Activated T-helper 9 cell treated with anti-CD3 and anti-CD28 coated beads, Interleukin-2, amount 50 U/mL, for 16 hours (primary cell): ENCODE results near the gene ZIK1.
A peak's percentile ranks its signal among the peaks of the same experiment; 100 is the strongest.

Experiments
- DNase-seq: peaks from one replicate; pipeline ENCODE4 v3.0.0-alpha.2; 2020; ENCODE audit warnings: low read depth

The ZIK1 gene

DNA sequence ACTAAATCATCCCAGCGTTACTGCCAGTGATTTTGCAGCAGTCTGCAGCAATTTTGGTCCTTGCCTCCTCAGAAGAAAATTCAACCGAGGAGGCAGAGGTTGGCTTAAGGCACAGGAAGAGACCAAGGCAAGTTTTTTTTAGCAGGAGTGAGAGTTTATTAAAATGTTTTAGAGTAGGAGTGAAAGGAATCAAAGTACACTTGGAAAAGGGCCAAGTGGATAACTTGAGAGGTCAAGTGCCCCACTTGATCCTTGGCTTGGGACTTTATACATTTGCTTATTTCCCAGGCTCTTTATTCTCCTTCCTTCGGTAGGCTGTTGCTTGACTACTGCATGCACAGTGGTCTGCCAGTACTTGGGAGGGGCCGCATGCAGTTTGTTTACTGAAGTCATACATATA lies 27.2 kb downstream of the ZIK1 start:
- no peak for DNase-seq

DNA sequence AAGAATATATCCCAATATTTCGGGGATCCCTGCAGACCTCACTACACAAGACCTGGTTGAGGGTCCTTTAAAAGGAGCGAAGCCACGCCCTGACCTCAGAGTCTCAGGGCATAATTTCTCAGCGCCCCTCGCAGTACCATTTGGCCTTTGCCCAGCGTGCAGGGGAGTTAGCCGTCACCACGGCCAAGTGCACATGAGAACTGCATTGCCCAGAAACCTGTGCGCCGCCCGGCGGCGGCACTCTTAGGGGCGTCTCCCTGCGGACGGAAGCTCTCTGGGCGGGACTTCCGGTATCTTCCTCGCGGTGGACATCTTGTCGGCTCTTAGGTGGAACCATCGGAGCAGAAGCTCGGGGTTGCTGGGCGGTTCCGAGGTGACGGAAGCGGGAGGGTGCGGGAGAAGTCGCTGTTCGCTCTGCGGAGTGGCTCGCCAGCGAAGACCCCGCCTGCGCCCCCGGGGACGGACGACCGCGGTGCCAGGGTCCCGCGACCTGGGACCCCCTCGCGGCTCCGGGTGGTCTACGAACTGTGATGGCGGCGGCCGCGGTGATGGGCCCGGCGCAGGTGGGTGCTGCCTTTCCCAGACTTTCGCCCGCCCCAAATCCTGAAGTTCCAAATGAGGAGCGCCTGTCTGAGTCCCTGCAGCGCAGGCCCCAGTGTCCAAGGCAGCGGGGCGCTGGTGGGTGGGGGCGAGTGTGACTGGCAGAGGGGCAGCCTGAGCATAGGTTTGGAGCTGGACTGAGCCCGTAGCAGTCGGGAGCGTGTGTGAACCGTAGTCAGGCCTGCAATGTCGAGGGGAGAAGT lies 30.2 kb downstream of the ZIK1 start, which contains the start of gene ZNF134:
Gene ZNF134 (plus strand): TSS at position 302 of the 803 bp plus-strand sequence. CDS start 5,227 bp downstream, outside the sequence.
- peak; percentile 83 for DNase-seq

DNA sequence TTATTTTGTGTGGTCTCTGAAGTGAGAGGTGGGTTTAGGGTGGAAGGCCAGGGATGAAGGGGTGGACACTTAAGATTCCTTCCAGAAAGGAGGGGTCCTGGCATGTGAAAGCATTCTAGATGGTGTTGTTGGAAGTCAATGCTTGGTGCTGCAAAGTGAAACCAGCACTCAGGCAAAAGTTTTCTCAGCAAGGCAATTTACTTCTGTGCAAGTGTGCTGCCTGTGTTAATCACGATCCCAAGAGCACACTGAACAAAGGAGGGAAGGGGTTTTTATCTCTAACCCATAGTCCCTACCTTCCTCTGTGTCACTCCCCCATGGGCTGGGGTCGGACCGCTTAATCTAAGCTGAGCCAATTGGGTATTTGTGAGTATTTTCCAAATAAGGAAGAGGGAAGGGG lies 31.4 kb downstream of the ZIK1 start:
- no peak for DNase-seq

DNA sequence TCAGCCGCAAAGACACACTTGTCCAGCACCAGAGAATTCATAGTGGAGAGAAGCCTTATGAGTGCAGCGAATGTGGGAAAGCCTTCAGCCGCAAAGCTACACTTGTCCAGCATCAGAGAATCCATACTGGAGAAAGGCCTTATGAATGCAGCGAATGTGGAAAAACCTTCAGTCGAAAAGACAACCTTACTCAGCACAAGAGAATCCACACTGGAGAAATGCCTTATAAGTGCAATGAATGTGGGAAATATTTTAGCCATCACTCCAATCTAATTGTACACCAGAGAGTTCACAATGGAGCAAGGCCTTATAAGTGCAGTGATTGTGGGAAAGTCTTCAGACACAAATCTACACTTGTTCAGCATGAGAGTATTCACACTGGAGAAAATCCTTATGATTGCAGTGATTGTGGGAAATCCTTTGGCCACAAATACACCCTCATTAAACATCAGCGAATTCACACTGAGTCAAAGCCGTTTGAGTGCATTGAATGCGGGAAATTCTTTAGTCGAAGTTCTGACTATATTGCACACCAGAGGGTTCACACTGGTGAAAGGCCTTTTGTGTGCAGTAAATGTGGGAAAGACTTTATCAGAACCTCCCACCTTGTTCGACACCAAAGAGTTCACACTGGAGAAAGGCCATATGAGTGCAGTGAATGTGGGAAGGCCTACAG lies 36.9 kb downstream of the ZIK1 start:
- DNase-seq: no peak

DNA sequence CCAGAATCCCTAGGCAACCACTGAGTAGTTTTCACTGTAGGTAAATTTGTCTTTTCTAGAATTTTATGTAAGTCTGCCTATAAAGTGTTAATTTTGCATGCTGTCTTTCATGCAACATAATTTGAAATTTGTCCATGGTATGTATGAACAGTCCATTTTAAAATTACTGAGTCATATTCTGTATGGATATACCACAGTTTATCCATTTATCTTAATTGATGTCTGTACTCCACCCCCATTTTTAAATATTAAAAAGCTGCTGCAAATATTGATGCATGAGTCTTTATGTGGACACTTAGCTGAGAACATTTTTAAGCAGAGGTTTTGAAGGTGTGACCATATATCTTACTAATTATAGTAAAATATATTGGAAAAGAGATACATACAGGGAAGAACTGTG lies 39.1 kb downstream of the ZIK1 start:
- no peak for DNase-seq

DNA sequence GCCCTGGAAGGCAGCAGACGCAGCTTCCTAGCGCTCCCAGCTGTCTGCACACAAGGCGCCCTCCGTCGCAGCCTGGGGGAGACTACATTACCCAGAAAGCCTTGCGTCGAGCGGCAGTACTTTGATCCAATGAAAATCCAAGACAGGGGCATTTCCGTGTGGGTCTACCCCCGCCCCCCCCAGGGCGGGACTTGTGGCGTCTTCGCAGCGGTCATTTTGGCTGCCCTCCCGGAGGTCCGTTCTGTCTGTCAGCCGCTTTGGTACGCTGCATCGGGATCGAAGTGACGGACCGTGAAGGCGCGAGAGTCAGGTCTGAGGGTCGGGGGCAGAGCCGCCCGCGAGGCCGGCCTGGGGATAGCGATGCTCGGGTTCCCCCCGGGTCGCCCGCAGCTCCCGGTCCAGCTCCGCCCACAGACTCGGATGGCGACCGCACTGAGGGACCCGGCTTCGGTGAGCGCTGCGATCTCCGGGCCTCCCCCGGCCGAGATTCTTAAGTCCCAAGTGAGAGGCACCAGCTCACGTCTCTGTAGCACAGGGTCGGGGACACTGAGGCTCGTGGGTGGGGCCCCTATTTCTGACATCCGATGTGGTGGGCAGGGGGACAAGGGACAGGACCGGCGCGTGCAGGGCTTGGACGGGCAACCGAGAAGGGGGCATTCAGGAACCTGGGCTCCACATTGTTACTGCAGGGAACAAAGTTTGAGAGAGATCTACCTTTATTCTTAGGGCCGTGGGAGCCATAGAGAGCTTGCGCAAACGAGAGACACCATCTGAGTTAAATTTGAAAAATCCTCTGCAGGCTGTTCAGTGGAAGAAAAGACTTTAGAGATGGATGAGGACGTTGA lies 49.3 kb downstream of the ZIK1 start, which contains the start of gene ZNF211:
Gene ZNF211 (plus strand): TSS at position 182 of the 845 bp plus-strand sequence. CDS start 179 bp downstream, at position 361.
- peak; percentile 78 for DNase-seq

DNA sequence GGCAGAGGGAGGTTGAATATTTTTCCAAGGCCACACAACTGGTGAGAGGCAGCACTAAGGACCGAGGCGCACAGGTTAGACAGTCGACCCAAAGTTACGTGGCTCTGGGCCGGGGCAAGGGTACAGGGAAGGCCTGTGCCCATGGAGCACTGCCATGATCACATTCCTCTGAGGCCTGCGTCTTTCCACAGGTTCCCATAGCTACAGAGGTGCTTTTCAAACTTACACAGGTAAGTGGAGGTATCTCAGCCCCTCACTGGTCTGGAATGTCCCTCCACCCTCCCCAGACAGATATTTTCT lies 49.8 kb downstream of the ZIK1 start:
- DNase-seq: no peak

DNA sequence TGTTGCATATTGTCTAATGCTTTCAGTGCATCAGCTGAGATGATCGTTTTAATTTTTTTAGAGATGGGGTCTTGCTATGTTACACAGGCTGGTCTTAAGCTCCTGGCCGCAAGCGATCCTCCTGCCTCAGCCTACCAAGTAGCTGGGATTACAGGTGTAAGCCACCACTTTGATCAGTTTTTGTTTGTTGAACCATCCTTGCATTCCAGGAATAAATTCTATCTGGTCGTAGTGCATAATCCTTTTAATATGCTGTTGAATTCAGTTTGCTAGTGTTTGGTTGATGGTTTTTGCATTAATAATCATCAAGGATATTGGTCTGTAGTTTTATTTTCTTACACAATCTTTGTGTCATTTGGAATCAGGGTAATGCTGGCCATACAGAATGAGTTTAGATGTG lies 53.4 kb downstream of the ZIK1 start:
- DNase-seq: no peak

DNA sequence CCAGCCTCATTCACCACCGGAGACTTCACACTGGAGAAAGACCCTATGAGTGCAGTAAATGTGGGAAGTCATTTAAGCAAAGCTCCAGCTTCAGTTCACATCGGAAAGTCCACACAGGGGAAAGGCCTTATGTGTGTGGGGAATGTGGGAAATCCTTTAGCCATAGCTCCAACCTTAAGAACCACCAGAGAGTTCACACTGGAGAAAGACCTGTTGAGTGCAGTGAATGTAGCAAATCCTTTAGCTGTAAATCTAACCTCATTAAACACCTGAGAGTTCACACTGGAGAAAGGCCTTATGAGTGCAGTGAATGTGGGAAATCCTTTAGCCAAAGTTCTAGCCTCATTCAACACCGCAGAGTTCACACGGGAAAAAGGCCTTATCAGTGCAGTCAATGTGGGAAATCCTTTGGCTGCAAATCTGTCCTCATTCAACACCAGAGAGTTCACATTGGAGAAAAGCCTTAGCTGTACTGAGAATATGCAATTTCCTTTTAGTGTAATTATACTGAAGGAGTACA lies 57.8 kb downstream of the ZIK1 start:
- DNase-seq: no peak

DNA sequence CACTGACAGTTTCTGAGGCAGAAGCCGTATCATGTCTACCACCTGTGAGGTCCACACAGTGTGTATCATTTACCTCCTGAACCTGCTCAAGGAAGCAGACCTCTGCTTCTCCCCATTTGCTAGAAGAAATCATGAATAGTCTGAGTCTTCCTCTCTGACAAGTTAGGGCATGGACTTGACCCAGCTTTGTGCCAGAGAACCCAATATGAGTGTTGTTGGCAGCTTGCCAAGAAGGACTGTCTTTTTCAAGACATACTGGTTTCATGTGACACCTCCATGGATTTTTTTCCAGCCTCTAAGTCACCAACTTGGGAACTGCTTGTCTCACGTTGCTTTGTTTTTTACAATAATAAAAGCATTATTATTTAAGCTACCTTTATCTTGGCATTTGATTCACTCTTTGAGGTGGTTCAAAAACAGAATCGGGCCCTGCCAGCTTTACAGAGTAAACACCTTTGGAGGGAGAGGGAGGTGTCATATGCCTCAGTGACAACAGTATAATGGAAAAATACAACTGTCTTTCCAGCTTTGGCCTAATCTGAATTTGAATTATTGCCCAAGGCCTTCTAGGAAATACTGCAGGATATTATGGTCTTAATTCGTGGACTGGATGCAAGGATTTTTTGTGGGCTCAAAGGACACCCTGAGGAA lies 58.6 kb downstream of the ZIK1 start:
- no peak for DNase-seq
